Measurements from ENCODE around the gene TMEM253. TPM values are rescaled to one million over a fixed set of nuclear protein-coding genes. Genes with fewer than 3 reads are reported as not detected.

TMEM253 gene
- total and polyA plus RNA-seq, 2 experiments from 2014 or later: 0.59 to 0.95 TPM

DNA sequence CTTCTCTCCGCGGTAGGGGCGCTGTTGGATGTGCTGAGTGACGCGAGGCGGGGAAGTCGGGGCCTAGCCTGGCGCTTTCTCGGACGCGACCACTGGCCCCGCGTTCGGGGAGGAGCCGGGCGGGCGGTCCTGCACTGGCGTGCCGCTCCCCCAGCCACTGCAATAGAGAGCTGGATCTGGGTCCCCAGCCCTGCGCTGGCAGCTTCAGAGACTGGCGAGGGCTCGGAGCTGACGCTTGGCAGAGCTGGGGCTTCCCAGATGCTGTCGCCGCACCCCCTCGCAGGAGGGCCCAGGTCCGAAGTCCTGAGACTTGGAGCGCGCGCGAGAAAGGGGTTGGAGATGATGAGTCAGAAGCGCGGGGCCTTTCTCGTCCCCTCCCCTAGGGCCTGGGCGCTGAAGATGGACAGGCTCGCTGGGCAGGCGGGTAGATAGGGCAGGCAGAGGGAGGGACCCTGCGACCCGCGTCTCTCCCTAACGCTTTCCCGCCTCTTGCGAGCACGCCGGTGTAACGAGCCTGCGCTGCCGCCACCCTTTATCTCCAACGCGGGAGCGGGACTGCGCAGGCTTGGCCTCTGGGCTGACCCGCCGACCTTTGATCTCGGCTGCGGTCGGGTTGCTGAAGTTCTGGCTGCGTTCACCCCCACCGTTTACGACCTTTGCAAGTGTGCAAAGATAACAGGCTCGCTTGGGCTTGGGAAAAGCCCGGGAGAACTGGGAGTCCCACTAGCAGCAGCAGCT is 3.0 kb downstream of the TMEM253 start:
- Histone ChIP-seq H2AFZ (peak overlapping the region; percentile 57; the same call in 1 of the 2 replicates), H3F3A (replicated peaks; ENCODE audit: low read depth) (peaks cover 3% of the 10 kb centered on the region), H3K4me1 (ENCODE audit: insufficient read depth) (peaks cover 47% of the 10 kb centered on the region), H3K27me3 (ENCODE audit: insufficient read depth) (no peaks in the 10 kb centered on the region), H3K4me2 (peak overlapping the region; percentile 97), H3K27ac (ENCODE audit: low read depth) (peak overlapping the region; percentile 96), H3K9me2 (ENCODE audit: insufficient read depth) (no peaks in the 10 kb centered on the region), H3K4me3 (peak overlapping the region; percentile 90), H4K20me1 (replicated peaks; ENCODE audit: insufficient read depth) (no peaks in the 10 kb centered on the region), H3K36me3 (ENCODE audit: insufficient read depth) (no peaks in the 10 kb centered on the region), H3K79me2 (replicated peaks; ENCODE audit: insufficient read depth) (peaks cover 16% of the 10 kb centered on the region)
- peak; percentile 88 for TF ChIP-seq CREB1 (CRISPR knock-in tag; IDR thresholded peaks at IDR 0.05; ENCODE audit: low read depth)
- TF ChIP-seq CTCF (conservative IDR thresholded peaks at IDR 0.05; ENCODE audit: low read depth in 2 of 2): peak; percentile 60 to 63
- peak; percentile 64 for TF ChIP-seq POLR2AphosphoS5 (IDR thresholded peaks at IDR 0.05; ENCODE audit: low read depth)
- TF ChIP-seq NANOG (IDR thresholded peaks at IDR 0.05; ENCODE audit: borderline replicate concordance): no peak
- no peak for TF ChIP-seq EZH2 (IDR thresholded peaks at IDR 0.05; ENCODE audit: low read depth, unreplicated experiment)
- Mint-ChIP-seq H3K36me3 (ENCODE audit: low read depth) (no peaks in the 10 kb centered on the region; the same call in 2 of the 3 replicates), H3K9me3 (no peaks in the 10 kb centered on the region; the same call in 2 of the 3 replicates), H3K4me3 (peak overlapping the region; percentile 91), H3K4me1 (peaks cover 77% of the 10 kb centered on the region), H3K27me3 (ENCODE audit: insufficient read depth, low read depth, poor library complexity) (peaks cover 4% of the 10 kb centered on the region), H3K27ac (peak overlapping the region; percentile 96)
- DNase-seq (ENCODE audit: low spot score) (peak; percentile 99), ATAC-seq (peak; percentile 79)

- H3K27ac Mint-ChIP-seq: peak overlapping the region; percentile 96
- no peaks in the 10 kb centered on the region for H3K9me2 ChIP-seq (ENCODE audit: insufficient read depth)
- H3K27me3 ChIP-seq (ENCODE audit: insufficient read depth): no peaks in the 10 kb centered on the region
- ATAC-seq (peak; percentile 52), DNase-seq (ENCODE audit: low spot score) (peak; percentile 87)
- peaks cover 40% of the 10 kb centered on the region for H3K4me1 ChIP-seq (ENCODE audit: insufficient read depth)
- H2AFZ ChIP-seq: peak overlapping the region; percentile 57; the same call in 1 of the 2 replicates
- H3K9me3 Mint-ChIP-seq: no peaks in the 10 kb centered on the region; the same call in 2 of the 3 replicates
- peaks cover 4% of the 10 kb centered on the region for H3K27me3 Mint-ChIP-seq (ENCODE audit: insufficient read depth, low read depth, poor library complexity)
- TF ChIP-seq CREB1 (CRISPR knock-in tag; IDR thresholded peaks at IDR 0.05; ENCODE audit: low read depth) (0 out of 2 replicates have a peak, but pooled peaks have one; percentile 30), CTCF (conservative IDR thresholded peaks at IDR 0.05; ENCODE audit: low read depth in 2 of 2) (peak; percentile 96 to 97), ZNF331 (CRISPR knock-in tag; IDR thresholded peaks at IDR 0.05; ENCODE audit: low read depth) (no peak)
- H3K4me3 Mint-ChIP-seq: peak overlapping the region; percentile 91
- H3F3A ChIP-seq (replicated peaks; ENCODE audit: low read depth): peaks cover 2% of the 10 kb centered on the region
- peak overlapping the region; percentile 96 for H3K27ac ChIP-seq (ENCODE audit: low read depth)
- H3K36me3 ChIP-seq (ENCODE audit: insufficient read depth): no peaks in the 10 kb centered on the region
- no peaks in the 10 kb centered on the region for H3K36me3 Mint-ChIP-seq (ENCODE audit: low read depth)
- peak overlapping the region; percentile 90 for H3K4me3 ChIP-seq
- H3K4me1 Mint-ChIP-seq: peaks cover 76% of the 10 kb centered on the region
- no peaks in the 10 kb centered on the region for H4K20me1 ChIP-seq (replicated peaks; ENCODE audit: insufficient read depth)
- H3K4me2 ChIP-seq: peak overlapping the region; percentile 97
- peaks cover 15% of the 10 kb centered on the region for H3K79me2 ChIP-seq (replicated peaks; ENCODE audit: insufficient read depth)
These were observed 3.7 kb downstream of the TMEM253 start for GRCh38 chr14:21104448-21105060.

Data from GM23338 (cell line).